ENCODE measurements around the gene CHCT1.
A peak's percentile ranks its signal among the peaks of the same experiment; 100 is the strongest.

CHCT1 gene

DNA sequence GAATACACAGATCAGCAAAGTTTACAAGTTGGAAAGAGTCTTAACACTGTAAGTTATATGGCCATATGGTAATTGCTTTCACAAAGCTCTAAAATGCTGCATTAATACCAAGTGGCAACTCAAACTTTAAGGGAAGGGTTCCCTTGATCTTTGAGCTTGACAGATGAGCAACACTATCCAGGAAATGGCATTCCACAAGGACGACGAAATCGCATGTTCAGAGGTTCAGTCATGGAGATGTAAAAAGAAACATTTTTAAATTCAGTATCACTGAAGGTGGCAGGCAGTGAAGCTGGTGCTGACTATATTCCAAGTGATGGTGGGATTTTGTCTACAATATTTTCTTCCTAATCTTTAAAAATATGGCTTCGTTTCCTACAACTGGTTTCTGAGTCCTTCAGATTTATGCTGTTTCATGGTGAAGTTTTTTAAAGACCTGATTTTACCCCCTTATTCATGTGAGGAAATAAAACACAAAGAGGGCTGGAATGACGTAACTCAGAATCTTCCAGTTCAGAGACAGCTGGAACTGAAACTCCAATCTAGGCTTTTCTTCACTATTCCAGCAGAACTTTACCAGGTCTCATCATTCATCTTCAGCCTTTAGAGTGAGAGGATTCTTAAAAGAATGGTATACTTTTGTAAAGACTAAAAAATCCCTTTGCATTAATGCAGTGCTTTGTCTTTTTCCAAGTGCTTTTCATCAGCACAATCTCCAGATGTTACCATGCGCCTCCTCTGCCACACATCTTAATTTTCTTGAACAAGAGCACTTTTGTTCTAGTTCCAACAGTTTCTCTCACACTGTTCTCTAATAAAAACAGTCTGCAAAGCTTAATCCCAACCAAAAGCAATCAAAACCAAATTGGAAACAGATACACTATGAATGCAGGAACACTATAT lies 20.2 kb downstream of the CHCT1 start:
- peak; percentile 92 for DNase-seq (ENCODE audit: low spot score)

DNA sequence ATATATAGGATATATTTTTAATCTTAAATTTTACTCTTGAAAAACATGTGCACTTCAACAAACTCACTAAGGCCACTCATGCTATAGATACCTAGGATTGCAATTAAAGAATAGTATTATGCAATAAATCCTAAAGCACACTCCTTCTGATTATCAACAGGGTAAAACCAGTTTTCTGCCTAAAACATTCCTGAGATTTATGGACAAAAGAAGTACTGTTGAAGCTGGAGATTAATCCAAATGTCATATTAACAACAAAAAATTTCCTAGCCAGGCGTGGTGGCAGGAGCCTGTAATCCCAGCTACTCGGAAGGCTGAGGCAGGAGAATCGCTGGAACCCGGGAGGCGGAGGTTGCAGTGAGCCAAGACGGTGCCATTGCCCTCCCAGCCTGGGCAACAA lies 21.4 kb downstream of the CHCT1 start:
- no peak for DNase-seq (ENCODE audit: low spot score)

DNA sequence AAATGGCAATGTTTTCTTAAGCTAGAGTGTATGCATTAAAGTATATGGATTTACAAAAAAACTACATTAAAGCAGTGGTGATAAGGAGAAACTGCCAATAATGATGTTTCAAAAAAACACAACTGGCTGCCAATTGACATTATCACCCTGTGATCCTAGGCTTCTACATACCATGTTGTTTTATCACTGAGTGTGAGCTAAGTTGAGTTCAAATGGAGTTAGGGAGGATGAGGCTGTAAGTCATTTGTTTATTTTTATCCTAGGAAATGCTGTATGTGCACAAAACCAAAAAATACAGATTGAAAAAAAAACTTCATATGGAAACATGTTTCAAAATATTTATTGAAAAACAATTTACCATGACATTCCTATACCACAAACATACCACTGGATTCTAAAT lies 22.9 kb downstream of the CHCT1 start:
- no peak for DNase-seq (ENCODE audit: low spot score)

DNA sequence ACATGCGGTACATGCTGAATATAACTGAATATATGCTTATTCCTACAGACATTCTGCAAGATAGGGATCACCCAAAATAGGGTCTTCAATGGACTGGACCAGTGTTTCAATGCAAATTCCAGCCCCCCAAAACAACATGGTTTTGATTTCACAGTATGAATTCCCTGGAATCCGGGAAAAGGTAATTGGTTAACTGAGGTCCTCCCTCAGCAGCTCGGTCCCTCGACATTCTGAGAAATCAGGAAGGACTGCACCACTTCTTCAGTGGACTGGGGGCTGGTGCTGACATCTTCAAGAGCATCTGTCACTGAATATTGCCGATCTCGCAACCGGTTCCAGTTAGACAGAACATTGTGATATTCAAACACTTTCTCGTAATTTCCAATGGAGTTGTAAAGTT lies 25.1 kb downstream of the CHCT1 start:
- DNase-seq (ENCODE audit: low spot score): no peak

DNA sequence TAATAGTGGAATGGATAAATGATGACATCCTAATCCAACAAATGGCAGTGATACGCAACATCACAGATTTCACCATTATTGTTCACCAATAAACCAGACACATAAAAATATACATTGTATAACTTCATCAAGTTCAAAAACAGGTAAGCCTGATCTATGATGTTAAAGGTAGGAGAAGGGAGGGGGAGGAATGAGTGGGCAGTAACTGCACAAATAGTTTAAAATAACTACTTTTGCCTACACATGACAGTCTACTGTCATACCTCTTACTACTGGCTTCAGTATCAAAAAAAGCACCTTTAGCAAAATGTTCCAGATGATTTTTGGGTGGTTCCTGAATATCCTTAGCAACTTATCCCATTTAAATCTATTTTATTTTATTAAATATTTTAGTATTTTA lies 28.8 kb downstream of the CHCT1 start:
- DNase-seq (ENCODE audit: low spot score): no peak

DNA sequence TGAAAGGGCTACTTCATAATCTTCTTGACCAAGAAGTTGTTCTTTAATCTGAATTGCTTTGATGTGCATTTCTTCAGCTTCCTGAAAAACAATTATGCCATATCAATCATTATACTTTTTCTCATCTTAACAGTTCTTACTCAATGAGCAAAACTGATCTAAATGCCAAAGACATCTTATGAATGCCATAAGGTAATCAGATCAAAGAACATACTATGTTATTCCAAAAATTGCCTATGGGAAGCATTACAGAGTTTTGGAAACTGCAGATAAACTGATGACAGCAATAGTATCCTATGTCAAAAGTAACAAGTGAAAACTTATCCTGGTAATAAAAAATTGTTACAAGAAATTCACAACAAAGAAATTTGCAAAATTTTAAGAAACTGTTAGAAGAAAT lies 29.7 kb downstream of the CHCT1 start:
- DNase-seq (ENCODE audit: low spot score): no peak

DNA sequence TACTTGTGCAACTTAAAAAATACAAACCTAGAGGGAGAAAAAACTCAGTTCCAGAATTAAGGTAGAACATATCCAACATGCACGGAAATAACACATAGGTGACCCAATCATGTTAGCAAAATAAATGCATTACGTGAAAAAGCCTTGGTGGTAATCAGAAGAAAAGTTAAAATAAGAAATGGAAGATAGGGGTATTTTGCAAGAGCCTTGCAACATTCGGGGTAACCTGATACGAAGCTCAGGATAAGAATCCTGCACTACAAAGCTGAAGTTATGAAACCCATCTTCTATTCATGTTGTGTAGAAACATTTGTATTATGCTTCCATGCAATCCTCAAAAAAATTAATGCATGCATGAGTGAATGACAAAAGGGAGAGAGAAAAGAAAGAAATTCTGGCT lies 33.1 kb downstream of the CHCT1 start:
- no peak for DNase-seq (ENCODE audit: low spot score)

DNA sequence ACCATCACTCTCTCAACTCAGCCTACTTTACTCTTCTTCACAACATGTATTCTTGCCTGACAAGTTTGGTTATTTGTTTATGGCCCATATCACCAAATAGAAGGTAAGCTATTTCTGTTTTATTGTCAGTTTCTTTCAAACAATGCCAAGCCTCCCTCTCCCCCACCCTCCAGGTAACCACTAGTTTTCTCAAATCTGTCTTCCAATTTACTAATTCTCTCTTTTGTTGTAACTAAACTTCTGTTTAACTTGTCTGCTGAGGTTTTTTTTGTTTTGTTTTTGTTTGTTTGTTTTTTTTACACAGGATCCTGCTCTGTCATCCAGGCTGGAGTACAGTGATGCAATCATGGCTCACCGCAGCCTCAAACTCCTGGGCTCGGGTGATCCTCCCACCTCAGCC lies 34.9 kb downstream of the CHCT1 start:
- DNase-seq (ENCODE audit: low spot score): no peak

DNA sequence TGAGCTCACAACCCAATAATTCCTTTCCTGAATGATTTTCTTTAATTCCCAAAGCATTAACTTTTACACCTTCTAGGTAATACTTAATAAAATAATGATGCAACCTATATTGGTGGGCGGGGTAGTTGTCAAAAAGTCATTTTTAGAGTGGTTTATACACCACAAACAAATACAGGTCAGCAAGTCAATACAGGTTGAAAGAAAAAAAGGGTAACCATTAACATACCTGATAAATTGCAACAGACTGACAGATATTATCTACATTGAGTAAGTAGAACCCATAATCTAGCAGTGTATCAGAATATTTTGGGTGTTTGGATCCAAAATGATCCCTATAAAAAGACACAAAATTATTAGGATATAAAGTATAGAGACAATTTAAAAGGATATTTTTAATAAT lies 39.3 kb downstream of the CHCT1 start:
- DNase-seq (ENCODE audit: low spot score): no peak

DNA sequence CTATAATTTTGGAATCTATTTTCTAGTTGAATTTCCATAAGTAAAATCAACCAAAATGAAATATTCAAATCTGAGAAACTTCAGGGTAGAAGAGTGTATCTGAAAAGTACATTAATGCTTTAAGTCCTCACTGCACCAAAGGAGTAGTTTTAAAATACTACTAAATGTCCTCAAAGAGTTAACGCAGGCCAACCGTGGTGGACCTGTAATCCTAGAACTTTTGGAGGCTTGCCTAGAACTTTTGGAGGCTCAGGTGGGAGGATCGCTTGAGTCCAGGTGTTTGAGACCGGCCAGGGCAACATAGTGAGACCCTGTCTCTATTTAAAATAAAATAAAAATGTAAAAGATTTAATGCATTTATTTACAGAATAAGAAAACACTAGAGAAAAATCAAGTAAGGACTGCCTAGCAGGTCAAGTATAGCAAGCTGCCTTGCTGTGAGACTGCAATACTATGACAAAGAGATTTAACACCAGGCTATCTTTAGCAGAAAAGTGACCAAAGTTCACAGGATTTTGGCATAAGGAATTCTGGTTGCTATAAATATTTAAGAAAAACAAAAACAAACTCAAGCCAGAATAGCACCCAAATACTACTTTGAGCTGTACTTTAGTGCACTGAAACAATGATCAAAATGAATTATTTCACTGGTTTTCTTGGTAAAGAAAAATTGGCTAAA lies 41.0 kb downstream of the CHCT1 start:
- no peak for DNase-seq (ENCODE audit: low spot score)

DNA sequence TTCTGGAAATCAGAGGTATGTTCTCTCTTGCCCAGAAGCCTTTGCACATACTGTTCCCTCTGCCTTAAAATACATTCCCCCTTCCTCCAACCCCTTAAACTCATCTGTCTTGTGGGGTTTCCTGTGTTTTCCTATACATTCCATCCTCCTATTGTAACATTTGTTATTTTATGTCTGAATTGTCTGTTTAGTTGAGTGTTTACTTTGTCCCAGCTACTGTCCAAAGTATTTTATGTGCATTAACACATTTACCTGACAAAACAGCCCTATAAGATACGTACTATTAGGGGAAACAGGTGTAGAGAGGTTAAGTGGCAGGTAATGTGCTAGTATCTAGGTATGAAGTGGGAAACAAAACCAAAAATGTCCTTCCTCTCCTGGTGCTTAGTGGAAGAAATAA lies 42.1 kb downstream of the CHCT1 start:
- no peak for DNase-seq (ENCODE audit: low spot score)

DNA sequence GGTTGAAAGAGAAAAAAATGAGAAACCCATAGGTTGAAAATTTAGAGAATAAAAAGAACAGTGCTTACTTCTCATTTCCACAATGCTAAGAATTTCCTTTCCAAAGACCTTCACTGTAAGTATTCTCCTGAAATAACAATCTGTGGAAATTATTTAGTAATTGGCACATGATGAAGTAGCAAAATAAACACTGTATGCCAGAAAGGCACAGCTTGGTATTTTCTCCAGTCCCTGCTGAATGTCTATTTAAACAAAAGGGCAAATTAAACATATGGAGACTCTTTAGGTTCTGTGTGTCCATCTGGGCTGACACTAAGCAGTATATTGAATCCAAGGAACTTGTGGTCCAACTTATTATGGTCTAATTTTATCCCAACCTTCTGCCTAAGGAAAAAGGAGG lies 46.1 kb downstream of the CHCT1 start:
- DNase-seq (ENCODE audit: low spot score): no peak

DNA sequence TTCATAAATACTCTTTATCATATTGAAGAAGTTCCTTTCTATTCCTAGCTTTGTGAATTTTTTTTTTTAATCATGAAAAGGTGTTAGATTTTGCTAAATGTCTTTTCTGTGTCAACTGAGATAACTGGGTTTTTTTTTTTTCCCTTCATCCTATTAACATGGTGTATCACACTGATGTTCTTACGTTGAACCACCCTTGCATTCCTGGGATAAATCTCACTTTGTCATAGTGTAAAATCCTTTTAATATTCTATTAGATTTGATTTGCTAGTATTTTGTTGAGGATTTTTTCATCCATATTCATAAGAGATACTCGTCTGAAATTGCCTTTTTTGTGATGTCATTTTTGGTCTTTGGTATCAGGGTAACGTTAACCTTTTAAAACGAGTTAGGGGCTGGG lies 49.2 kb downstream of the CHCT1 start:
- DNase-seq (ENCODE audit: low spot score): no peak

DNA sequence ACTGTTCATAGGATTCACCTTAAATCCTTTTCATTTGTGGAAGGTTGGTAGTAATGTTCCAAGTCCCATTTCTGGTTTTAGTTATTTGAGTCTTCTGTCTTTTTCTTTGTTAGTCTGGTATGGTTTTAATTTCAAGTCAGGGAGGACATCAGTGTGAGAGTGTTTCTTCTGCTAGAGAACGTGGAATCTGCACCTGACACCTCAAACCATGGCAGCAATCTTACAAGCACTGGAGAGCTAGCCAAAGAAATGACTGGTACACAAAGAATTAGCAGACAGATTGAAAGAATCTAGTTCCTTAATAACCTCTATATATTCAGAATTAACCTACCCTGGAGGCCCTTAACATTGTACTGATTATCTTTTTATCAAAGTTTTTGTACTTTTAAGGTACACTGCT lies 50.2 kb downstream of the CHCT1 start:
- DNase-seq (ENCODE audit: low spot score): no peak

DNA sequence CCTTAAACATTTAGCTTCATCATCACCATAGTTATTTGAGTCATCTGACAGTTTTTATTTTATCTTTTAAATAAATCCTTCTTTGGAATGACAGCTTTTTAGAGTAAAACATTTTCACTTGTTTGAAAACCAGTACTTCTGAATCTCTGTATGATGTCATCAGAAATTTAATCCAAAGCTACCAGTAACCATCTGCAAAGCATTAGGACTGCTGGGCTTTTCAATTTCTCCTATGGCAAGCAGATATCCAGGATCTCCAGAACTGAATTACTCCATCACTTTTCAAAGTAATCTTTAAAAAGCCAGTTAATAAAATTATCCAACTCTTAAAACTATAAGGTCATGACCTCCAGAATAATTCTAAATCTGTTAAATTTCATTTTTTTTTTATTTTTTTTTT lies 51.5 kb downstream of the CHCT1 start:
- DNase-seq (ENCODE audit: low spot score): no peak

All from pons (tissue), 1 donor.